RPMI7951 (cell line): Measurements from ENCODE around the gene ALOX15B. TPM values are rescaled to one million over a fixed set of nuclear protein-coding genes. Genes with fewer than 3 reads are reported as not detected.

ENCODE experiments used
- DNase-seq: peaks from one replicate; pipeline ENCODE4 v3.0.0-alpha.2; 2012; ENCODE audit warnings: low read depth
- total RNA-seq: library from RNA; depleted of rRNA; stranded (reverse); fragments of >200 nt; shearing (Covaris generic); gene quantifications from 2 replicates; pipeline ENCODE4 v1.2.3, GENCODE V29; 2014; rRNA removed

The ALOX15B gene
- total RNA-seq, 1 experiment from 2014 or later, result not detected

- DNase-seq, result peak; percentile 41
Observed at GRCh38 chr17:8079291-8080207, 40.7 kb downstream of the ALOX15B start.

- no peak for DNase-seq
Observed at GRCh38 chr17:8080208-8080798, 41.4 kb downstream of the ALOX15B start.

GRCh38 chr17:8080799-8081219 is 42.0 kb downstream of the ALOX15B start:
- DNase-seq, result no peak

GRCh38 chr17:8081876-8082275 is 43.0 kb downstream of the ALOX15B start:
- no peak for DNase-seq

GRCh38 chr17:8082292-8082691 is 43.4 kb downstream of the ALOX15B start:
- DNase-seq, result no peak

- no peak for DNase-seq
Observed at GRCh38 chr17:8084250-8084649, 45.4 kb downstream of the ALOX15B start.

GRCh38 chr17:8087075-8087951 is 48.5 kb downstream of the ALOX15B start, which contains the start of gene ALOX12B:
ALOX12B (minus strand) TSS chr17:8087716; CDS start chr17:8087442, 274 bp downstream.
- no peak for DNase-seq

GRCh38 chr17:8087952-8088230 is 49.0 kb downstream of the ALOX15B start:
- DNase-seq, result no peak

GRCh38 chr17:8089728-8090127 is 50.9 kb downstream of the ALOX15B start:
- no peak for DNase-seq

GRCh38 chr17:8091033-8091687 is 52.3 kb downstream of the ALOX15B start:
- DNase-seq, result no peak

- no peak for DNase-seq
Observed at GRCh38 chr17:8095361-8095760, 56.5 kb downstream of the ALOX15B start.

GRCh38 chr17:8096541-8096940 is 57.7 kb downstream of the ALOX15B start:
- DNase-seq, result no peak

Other genes with a start within 250 kb of the ALOX15B start
- gene KDM6B, start 204.8 kb upstream of the ALOX15B start, total RNA-seq, result 0.20 and 0.48 TPM in 2 replicates
- not detected in 2 replicates for gene TMEM88, start 184.0 kb upstream of the ALOX15B start, total RNA-seq
- 94.4 and 110 TPM in 2 replicates for gene NAA38, start 181.5 kb upstream of the ALOX15B start, total RNA-seq
- gene CYB5D1, start 181.1 kb upstream of the ALOX15B start, total RNA-seq, result 5.7 and 6.1 TPM in 2 replicates
- gene CHD3, start 150.3 kb upstream of the ALOX15B start, total RNA-seq, result 20.3 and 30.8 TPM in 2 replicates
- 2.3 and 7.8 TPM in 2 replicates for gene RNF227, start 122.8 kb upstream of the ALOX15B start, total RNA-seq
- gene KCNAB3, start 109.2 kb upstream of the ALOX15B start, total RNA-seq, result 1.1 TPM in 2 replicates
- gene TRAPPC1, start 107.1 kb upstream of the ALOX15B start, total RNA-seq, result 39.9 and 54.2 TPM in 2 replicates
- gene CNTROB, start 106.9 kb upstream of the ALOX15B start, total RNA-seq, result 19.6 and 23.2 TPM in 2 replicates
- gene GUCY2D, start 36.4 kb upstream of the ALOX15B start, total RNA-seq, result not detected in 2 replicates
- not detected in 2 replicates for gene ALOX12B, start 48.7 kb downstream of the ALOX15B start, total RNA-seq
- 0.12 TPM in 1 of 2 replicates, not detected in the other for gene ALOXE3, start 79.5 kb downstream of the ALOX15B start, total RNA-seq
- 0.48 TPM in 1 of 2 replicates, not detected in the other for gene HES7, start 85.0 kb downstream of the ALOX15B start, total RNA-seq
- 3.0 and 8.2 TPM in 2 replicates for gene PER1, start 113.3 kb downstream of the ALOX15B start, total RNA-seq
- 2.0 and 2.1 TPM in 2 replicates for gene VAMP2, start 123.9 kb downstream of the ALOX15B start, total RNA-seq
- gene TMEM107, start 137.3 kb downstream of the ALOX15B start, total RNA-seq, result 53.3 and 64.7 TPM in 2 replicates
- gene BORCS6, start 151.1 kb downstream of the ALOX15B start, total RNA-seq, result 3.0 and 5.9 TPM in 2 replicates
- gene AURKB, start 171.5 kb downstream of the ALOX15B start, total RNA-seq, result 94.7 and 97.8 TPM in 2 replicates
- 3.4 and 3.7 TPM in 2 replicates for gene CTC1, start 209.0 kb downstream of the ALOX15B start, total RNA-seq
- 10.5 and 16.8 TPM in 2 replicates for gene PFAS, start 210.2 kb downstream of the ALOX15B start, total RNA-seq
- 10.7 and 14.9 TPM in 2 replicates for gene RANGRF, start 249.6 kb downstream of the ALOX15B start, total RNA-seq